Smooth muscle cell of the pulmonary artery (primary cell): ENCODE results near the gene MBLAC1. TPM values are rescaled to one million over a fixed set of nuclear protein-coding genes. Genes with fewer than 3 reads are reported as not detected.

ENCODE experiments used
- total RNA-seq: library from RNA; depleted of rRNA; stranded (reverse); fragments of >200 nt; gene quantifications from 2 replicates; pipeline ENCODE4 v1.2.3, GENCODE V29; 2014

Gene MBLAC1
- 2.3 and 2.7 TPM in 2 replicates for total RNA-seq

GRCh38 chr7:100126931-100127865 lies at the start of gene MBLAC1:
TSS of gene MBLAC1 (plus strand) at chr7:100126967. CDS start at chr7:100127396, 429 bp downstream.

GRCh38 chr7:100081535-100082102 lies 45.1 kb upstream of the MBLAC1 start, which contains the start of gene ZNF3:
TSS of gene ZNF3 (minus strand) at chr7:100081723. CDS start at chr7:100077357, 4,366 bp downstream.

GRCh38 chr7:100088621-100089457 lies 37.9 kb upstream of the MBLAC1 start, which contains the start of gene COPS6:
TSS of gene COPS6 (plus strand) at chr7:100088969. CDS start at chr7:100088991, 22 bp downstream.

GRCh38 chr7:100101016-100101862 lies 25.5 kb upstream of the MBLAC1 start, which contains the start of the genes AP4M1 and MCM7:
TSS of gene AP4M1 (plus strand) at chr7:100101643. CDS start at chr7:100101715, 72 bp downstream.
TSS of gene MCM7 (minus strand) at chr7:100101397. CDS start at chr7:100101294, 103 bp downstream.

GRCh38 chr7:100119072-100119969 lies 7.4 kb upstream of the MBLAC1 start, which contains the start of the genes CNPY4 and TAF6:
TSS of gene CNPY4 (plus strand) at chr7:100119634. CDS start at chr7:100119745, 111 bp downstream.
TSS of gene TAF6 (minus strand) at chr7:100119358. CDS start at chr7:100114209, 5,149 bp downstream.

GRCh38 chr7:100148559-100149328 lies 22.0 kb downstream of the MBLAC1 start, which contains the start of gene LAMTOR4:
TSS of gene LAMTOR4 (plus strand) at chr7:100148918. CDS start at chr7:100148973, 55 bp downstream.

GRCh38 chr7:100158229-100159098 lies 31.7 kb downstream of the MBLAC1 start, which contains the start of gene TRAPPC14:
TSS of gene TRAPPC14 (minus strand) at chr7:100158723. CDS start at chr7:100158499, 224 bp downstream.

GRCh38 chr7:100177045-100178001 lies 50.6 kb downstream of the MBLAC1 start, which contains the start of the genes GPC2 and STAG3:
TSS of gene GPC2 (minus strand) at chr7:100177381. CDS start at chr7:100177199, 182 bp downstream.
TSS of gene STAG3 (plus strand) at chr7:100177918. CDS start at chr7:100180557, 2,639 bp downstream.

Other genes with a start within 250 kb of the MBLAC1 start
- 0.23 and 0.26 TPM in 2 replicates for gene OR2AE1, start 249.9 kb upstream of the MBLAC1 start, total RNA-seq
- 24.9 and 25.7 TPM in 2 replicates for gene TRIM4, start 207.4 kb upstream of the MBLAC1 start, total RNA-seq
- not detected in 2 replicates for gene GJC3, start 197.3 kb upstream of the MBLAC1 start, total RNA-seq
- not detected in 2 replicates for gene AZGP1, start 150.9 kb upstream of the MBLAC1 start, total RNA-seq
- 45.3 and 50.1 TPM in 2 replicates for gene ZKSCAN1, start 111.4 kb upstream of the MBLAC1 start, total RNA-seq
- 7.6 and 10.4 TPM in 2 replicates for gene ZSCAN21, start 77.2 kb upstream of the MBLAC1 start, total RNA-seq
- 19.9 and 23.4 TPM in 2 replicates for gene ZNF3, start 45.2 kb upstream of the MBLAC1 start, total RNA-seq
- gene COPS6, start 38.0 kb upstream of the MBLAC1 start, total RNA-seq: 61.5 and 69.7 TPM in 2 replicates
- gene MCM7, start 25.6 kb upstream of the MBLAC1 start, total RNA-seq: 30.6 and 31.6 TPM in 2 replicates
- 16.0 and 21.3 TPM in 2 replicates for gene AP4M1, start 25.3 kb upstream of the MBLAC1 start, total RNA-seq
- gene TAF6, start 7.6 kb upstream of the MBLAC1 start, total RNA-seq: 63.1 and 64.4 TPM in 2 replicates
- gene CNPY4, start 7.3 kb upstream of the MBLAC1 start, total RNA-seq: 29.6 and 41.7 TPM in 2 replicates
- gene LAMTOR4, start 22.0 kb downstream of the MBLAC1 start, total RNA-seq: 52.0 and 57.4 TPM in 2 replicates
- gene TRAPPC14, start 31.8 kb downstream of the MBLAC1 start, total RNA-seq: 4.8 and 10.7 TPM in 2 replicates
- gene GAL3ST4, start 41.6 kb downstream of the MBLAC1 start, total RNA-seq: 4.8 and 5.5 TPM in 2 replicates
- 1.0 and 1.6 TPM in 2 replicates for gene GPC2, start 50.4 kb downstream of the MBLAC1 start, total RNA-seq
- 0.99 and 2.2 TPM in 2 replicates for gene STAG3, start 51.0 kb downstream of the MBLAC1 start, total RNA-seq
- gene PVRIG, start 93.0 kb downstream of the MBLAC1 start, total RNA-seq: not detected in 2 replicates
- gene SPDYE3, start 180.7 kb downstream of the MBLAC1 start, total RNA-seq: not detected in 2 replicates
- 5.7 and 7.8 TPM in 2 replicates for gene PILRB, start 231.2 kb downstream of the MBLAC1 start, total RNA-seq
- 0.26 TPM in 1 of 2 replicates, not detected in the other for gene PILRA, start 246.5 kb downstream of the MBLAC1 start, total RNA-seq